ENCODE results near the gene OR4D6.
"Not testable (repeated sequence)": the region's sequence is repeated elsewhere in the genome, so short reads cannot be mapped to it uniquely, and the experiment has no call there.

Gene OR4D6

DNA sequence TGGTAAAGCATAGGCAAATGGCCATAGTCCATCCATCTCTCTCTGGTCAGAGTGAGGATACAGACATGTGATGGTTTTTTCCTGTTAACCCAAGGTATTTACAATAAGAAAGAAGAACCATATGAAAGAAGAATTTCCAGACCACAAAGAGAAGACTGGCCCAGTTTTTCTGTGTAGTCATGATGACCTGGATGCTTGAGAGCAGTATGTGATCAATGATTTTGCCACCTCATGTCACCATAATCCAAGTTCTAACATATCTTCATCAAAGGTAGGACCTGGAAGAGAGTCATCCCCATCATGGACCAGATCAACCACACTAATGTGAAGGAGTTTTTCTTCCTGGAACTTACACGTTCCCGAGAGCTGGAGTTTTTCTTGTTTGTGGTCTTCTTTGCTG is at the start of gene OR4D6:
Gene OR4D6 (plus strand): TSS at position 301 of the 400 bp plus-strand sequence. CDS start 0 bp downstream, at position 301.
- no peak for DNase-seq

DNA sequence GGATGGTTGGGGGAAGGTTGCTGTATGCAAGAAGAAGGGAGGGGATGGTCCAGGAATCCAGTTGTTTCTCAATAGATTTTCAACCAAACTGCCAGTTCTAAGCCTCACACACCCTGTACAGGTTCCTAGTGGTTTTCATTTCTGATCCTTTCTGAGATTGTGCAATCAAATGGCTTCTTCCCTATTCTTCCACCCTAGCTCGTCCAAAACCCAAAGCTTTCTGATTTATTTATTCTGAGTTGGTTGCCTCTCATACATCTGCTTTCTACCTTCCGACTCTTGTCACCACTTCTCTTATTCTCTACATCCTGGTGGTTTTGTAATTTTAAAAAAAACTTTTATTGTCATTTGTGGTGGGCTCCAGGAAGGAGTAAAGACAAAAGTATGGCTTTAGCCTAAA is 43.1 kb upstream of the OR4D6 start:
- DNase-seq: peak; percentile 35 to 56 (median 51)

DNA sequence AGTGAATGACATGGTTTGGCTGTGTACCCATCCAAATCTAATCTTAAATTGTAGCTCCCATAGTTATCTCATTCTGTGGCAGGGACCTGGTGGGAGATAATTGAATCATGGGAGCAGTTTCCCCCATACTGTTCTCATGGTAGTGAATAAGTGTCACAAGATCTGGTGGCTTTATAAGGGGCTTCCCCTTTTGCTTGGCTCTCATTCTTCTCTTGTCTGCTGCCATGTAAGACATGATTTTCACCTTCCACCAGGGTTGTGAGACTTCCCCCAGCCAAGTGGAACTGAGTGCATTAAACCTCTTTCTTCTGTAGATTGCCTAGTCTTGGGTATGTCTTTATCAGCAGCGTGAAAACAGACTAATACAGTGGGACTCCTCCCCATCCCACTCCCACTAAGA is 41.6 kb upstream of the OR4D6 start:
- DNase-seq: peak; percentile 47 to 65 (median 64)

DNA sequence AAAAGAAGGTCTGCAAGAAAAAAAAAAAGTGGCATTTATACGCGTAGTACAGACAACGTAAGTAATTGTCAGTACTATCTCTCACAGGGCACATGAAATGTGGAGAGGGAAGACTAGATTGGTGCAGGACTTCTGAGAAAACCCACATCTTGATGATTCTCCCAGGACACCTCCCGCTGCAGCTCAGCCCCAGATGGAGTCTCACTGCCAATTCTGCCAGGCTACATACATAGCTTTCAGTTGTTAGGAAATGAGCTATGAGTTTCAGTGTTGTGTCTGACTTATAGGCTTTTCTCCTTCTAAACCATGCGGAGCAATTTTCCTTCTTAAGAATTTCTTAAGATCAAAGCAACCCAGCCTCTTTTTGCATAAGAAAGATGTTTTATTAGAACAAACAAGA is 40.1 kb upstream of the OR4D6 start:
- no peak for DNase-seq

DNA sequence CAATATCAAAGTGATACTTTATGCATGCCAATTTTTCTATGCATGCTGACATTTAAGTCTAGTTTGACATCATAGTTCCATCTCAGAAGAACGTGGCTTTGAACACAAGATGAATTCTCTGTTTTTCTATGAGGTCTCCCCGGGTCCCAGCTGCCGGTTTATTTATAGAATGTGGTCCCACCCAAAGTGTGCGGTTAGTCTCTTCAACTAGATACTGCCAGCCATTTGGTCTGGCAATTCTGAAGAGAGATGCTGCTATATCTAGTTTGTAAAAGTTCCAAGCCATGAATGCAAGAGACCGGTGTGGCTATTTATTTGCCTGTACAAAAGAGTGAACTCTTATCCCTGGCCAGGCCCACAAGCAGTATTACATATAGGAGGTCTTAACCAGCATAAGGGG is 39.7 kb upstream of the OR4D6 start:
- no peak for DNase-seq

DNA sequence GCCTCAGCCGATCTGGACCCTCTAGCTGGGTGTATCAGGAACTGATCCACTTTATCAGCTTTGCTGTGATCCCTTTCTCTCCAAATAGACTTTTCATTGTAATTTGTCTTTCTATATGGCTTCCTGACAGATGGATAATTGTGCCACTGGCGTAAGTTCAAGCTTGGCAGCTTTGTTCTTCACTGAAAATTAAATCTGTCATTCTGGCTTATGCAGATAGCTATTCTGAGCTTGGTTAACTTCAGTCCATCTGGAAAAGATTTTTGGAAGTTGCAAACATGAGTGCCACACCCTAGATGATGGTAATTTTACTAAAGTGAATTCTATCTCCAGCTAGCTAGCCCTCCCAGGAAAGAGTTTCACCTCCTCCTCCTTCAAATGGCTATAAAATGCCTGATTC is 38.6 kb upstream of the OR4D6 start:
- DNase-seq: no peak

DNA sequence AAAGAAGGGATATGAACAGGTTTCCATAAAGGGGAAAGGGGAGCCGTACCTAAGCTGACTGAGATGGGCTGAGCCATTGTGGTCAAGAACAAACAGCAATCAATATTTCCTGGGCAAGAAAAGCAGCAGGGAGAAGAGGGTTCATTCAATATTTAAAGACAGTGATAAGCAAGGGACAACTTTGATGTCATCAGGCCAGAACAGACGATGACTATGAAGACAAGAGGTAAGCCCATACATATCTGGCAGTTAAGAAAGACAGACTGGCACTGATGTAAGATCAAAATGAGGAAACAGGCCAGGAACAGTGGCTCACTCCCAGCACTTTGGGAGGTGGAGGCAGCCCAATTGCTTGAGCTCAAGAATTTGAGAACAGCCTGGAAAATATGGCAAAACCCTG is 32.9 kb upstream of the OR4D6 start:
- DNase-seq: peak in 2 of 3 donors; percentile 4 to 17

DNA sequence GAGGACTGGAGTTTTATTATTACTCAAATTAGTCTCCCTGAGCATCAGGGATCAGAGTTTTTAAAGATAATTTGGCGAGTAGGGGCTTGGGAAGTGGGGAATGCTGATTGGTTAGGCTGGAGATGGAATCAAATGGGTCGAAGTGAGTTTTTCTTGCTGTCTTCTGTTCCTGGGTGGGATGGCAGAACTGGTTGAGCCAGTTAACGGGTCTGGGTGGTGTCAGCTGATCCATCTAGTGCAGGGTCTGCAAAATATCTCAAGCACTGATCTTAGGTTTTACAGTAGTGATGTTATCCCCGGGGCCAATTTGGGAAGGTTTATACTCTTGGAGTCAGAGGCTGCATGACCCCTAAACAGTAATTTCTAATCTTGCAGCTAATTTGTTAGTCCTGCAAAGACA is 31.6 kb upstream of the OR4D6 start:
- no peak for DNase-seq

DNA sequence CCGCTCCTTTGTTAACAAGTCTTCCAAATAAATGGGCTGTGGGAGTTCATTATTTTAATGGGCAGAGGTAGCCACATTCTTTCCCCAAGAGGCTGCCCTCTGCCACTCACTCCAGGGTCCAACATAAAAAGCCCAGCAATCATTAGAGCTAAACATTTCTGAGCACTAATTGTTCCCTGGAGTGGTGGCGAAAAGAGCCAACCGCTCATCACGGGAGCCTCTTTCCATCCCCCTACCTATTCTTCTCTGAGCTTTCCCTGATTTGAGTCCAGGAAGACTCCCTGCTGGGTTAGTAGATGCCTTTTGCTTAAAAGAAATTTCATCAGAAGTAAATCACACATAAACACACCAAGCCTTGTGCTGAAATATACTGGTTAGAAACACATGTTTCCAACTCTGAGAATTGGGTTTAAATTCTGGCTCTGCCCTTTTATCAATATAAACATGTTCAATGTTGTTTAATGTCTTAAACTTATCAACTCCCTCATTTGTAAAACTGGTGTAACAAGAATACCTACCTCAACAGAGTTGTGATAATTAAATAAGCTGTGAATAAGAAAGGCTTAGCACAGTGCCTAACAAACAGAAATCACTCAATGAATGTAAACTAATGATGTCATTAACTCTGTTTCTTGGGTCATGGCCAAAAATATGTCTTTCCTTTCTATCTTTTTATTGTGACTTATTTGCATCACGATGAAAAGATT is 30.2 kb upstream of the OR4D6 start, which contains the start of gene OR5A2:
Gene OR5A2 (minus strand): TSS at position 53 of the 707 bp plus-strand sequence. CDS start 3,460 bp downstream, outside the sequence.
- DNase-seq: no peak

DNA sequence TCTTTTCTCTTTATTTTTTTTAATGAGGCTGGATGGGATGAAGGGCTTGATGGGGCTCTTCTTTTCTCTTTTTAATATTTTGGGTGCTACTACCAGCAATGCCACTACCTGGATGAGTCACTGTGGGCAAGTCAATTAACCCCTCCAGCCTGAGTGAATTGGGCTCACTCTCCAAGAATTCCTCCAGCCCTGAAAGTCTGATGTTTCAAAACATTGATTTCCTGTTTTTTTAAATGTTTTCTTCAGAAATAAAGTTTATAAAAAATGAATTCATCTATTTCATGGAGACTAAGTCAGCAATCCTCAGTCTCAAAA is 29.7 kb upstream of the OR4D6 start:
- no peak for DNase-seq

DNA sequence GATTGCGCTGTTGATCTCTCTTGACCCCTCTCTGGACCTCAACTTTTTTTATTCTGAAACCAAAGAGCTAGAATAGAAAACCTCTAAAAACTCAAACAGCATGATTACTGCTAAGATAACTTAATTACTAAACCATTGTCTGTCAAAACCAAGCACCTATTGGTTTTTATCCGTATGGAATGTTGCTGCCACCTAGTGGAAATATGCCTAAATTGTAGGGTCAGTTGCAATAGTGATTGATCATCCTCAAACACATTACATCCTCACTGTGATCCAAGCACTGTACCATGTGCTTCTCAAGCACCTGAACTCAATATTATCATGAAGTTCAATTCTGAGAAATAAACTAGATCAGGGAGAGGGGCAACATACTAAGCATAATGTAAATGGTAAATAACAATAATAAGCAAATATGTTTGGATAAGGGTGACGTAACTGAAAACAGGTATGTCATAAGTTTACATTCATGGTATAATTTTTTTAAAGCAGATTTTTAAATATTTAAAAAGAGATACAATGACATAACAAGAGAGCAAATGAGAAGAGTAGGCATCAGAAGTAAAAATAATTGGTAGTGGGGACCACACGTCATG is 26.7 kb upstream of the OR4D6 start:
- peak; percentile 81 to 91 (median 87) for DNase-seq

DNA sequence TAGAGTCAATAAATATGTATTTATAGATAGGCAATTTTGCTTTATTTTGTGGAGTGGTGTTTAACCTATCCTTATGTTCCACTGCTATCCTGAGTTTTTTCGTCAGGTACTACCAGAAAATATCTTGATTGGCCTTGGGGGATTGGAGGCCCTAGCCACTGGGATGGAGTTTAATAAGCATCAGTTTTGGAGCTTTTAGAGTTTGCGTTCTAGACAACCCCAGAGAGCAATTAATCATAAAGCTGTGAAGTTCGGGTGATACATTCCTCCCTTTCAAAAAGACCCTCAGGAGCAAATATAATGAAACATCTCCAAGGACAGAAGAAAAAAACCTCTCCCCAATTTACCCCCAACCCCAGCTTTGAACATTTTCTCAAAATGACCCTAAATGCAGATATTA is 20.6 kb upstream of the OR4D6 start, which contains the start of gene OR5A1:
Gene OR5A1 (plus strand): TSS at position 301 of the 400 bp plus-strand sequence. CDS start 6,700 bp downstream, outside the sequence.
- DNase-seq: no peak

DNA sequence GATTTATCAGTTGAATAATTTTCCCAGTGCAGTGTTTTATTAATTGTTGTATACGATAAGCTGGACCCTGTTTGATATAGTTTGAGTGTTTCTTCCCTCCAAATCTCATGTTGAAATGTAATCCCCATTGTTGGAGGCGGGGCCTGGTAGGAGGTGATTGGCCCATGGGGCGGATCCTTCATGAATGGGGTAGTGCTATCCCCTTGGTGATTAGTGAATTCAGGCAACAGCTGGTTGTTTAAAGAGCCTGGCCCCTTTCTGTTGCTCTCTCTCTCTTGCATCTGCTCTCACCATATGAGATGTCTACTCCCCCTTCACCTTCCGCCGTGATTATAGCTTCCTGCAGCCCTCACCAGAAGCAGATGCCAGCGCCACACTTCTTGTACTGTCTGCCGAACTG is 19.0 kb upstream of the OR4D6 start:
- DNase-seq: no peak

DNA sequence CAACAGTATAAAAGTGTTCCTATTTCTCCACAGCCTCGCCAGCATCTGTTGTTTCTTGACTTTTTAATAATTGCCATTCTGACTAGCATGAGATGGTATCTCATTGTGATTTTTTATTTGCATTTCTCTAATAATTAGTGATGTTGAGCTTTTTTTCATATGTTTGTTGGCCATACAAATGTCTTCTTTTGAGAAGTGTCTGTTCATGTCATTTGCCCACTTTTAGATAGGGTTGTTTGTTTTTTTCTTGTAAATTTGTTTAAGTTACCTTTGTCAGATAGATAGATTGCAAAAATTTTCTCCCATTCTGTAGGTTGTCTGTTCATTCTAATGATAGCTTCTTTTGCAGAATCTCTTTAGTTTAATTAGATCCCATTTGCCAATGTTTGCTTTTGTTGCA is 11.1 kb upstream of the OR4D6 start:
- DNase-seq: not testable (repeated sequence)

DNA sequence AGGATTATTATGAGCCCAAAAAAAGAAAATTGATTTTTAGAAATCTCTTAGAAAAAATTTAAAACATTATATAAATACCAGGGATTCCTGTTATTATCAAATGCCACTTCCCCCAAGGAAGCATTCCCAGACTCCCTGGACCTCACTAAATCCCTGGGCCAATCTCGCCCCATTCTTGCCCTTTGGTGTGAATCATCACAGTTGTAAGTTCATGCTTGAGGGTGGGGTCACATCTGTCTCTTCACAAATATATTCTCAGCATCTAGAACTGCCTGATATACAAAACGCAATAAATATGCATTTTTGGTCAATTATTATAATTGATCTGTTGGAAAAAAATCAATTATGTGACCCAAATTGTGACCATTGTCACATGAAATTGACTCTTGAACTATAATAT is 8.3 kb upstream of the OR4D6 start:
- DNase-seq: no peak

DNA sequence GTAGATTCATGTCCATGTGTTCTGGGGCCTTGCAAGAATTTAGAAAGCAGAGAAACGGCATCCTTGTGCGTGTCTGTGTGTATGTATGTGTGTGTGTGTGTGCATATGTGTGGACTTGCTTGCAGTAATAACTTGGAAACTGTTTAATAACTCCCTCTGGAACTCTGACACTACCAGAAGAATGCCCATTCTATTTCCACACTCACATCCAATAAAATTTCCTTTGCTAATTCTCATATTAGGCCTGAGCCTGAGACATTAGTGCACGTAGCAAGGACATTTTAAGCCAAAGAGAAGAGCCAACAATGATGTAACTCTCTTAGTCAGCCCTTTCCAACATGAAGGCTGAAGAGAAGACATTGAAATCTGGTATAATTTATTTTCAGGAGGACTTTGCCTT is 3.2 kb downstream of the OR4D6 start:
- DNase-seq: no peak

DNA sequence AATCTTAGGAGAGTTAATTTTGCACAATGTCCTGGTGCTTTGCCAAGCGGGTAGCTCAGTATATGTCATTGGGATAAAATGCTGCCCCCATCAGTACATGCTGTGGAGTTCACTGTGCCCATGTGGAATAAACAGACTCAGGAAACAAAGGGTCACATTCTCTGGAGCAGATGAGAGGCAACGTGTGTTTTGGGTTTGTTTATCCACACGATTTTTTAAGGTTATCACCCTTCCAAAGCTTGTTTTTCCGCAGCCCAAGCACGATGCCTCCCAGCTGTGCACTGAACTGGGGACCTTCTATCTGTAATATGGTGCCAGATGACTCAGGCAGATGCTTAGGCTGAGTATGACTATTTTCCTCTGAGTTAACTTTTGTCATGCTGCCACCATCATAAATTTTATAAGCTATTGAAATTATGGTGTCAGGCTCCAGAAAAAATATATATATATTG is 6.5 kb downstream of the OR4D6 start:
- DNase-seq: no peak

DNA sequence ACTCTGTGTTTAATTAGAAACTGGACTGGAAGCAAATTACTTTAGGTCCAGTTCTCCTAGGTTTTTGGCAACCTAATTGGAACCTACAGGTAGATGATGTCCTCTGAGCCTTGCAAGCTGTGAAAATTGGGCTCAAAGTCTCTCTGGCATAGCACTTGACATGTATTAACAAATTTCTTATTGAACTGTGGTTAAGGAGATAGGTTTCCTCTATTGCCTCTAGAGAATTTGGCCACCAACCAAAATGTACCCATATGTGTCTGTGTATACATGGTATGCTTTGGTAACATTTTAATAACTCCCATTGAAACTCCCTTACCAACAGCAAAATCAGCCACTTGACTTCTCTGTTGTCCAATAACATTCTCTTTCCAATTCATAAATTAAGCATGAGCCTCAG is 16.3 kb downstream of the OR4D6 start, which contains the start of gene OR4D10:
Gene OR4D10 (plus strand): TSS at position 301 of the 400 bp plus-strand sequence. CDS start 4,115 bp downstream, outside the sequence.
- DNase-seq: no peak

DNA sequence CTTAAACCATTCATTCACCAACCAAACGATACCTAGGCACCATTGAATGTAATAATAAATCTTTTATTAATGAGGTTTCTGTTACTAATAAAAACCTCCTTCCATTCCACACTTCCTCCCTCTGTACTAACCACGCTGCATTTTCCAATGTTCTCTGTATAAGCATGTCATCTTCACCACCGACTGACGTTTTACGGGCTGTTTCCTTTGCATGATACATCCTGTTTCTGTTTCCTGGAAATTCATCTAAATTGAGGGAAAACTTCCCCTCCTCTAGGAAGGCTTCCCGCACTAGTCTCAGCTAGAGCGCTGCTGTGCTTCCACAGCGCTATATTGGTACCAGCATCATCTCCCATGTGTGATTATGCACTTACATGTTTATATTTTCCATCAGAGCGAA is 18.4 kb downstream of the OR4D6 start:
- DNase-seq: peak in 1 of 3 donors; percentile 7

DNA sequence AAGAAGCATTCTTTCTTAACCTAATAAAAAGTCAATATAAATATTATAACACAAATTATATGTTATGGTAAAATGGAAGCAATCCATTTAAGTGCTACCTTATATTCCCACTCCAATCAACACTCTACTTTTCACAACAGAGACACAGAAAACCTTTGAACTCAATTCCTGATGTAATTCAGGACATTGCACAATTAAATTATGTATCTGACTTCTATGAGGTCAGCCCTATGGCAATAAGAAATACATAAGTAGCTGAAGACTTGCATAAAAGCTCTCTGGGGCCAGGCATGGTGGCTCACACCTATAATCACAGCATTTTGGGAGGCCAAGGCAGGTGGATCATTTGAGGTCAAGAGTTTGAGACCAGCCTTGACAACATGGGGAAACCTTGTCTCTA is 23.1 kb downstream of the OR4D6 start:
- peak in 2 of 3 donors; percentile 34 to 49 for DNase-seq

DNA sequence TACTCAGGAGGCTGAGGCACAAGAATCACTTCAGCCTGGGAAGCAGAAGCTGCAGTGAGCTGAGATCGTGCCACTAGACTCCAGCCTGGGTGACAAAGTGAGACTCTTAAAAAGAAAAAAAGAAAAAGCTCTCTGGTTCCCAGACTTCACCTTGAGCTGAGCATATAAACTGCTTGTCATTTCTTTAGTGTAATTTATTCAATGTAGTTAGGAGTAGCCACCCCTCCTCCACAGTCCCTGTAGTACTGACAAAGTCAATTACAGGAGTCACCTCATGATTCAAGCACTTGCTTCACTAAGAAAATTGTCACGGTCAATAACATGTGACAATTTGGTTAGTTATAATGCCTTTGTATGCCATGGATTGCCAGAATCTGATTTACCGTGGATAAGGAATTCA is 23.6 kb downstream of the OR4D6 start:
- DNase-seq: no peak

DNA sequence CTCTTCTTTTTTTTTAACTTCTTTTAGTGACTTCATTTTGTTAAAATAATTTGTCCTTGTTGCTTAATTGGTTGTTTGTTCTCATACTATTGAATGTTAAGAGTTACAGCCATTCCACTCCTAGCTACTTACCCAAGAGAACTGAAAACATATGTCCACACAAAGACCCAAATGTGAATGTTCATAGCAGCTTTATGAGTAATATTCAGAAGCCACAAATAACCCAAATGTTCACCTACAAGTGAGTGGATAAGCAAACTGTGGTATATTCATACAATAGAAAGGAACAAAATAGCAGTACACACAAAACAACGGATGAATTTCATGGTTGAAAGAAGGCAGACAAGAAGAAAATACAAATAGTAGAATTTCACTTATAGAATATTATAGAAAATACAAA is 45.2 kb downstream of the OR4D6 start:
- no peak for DNase-seq

DNA sequence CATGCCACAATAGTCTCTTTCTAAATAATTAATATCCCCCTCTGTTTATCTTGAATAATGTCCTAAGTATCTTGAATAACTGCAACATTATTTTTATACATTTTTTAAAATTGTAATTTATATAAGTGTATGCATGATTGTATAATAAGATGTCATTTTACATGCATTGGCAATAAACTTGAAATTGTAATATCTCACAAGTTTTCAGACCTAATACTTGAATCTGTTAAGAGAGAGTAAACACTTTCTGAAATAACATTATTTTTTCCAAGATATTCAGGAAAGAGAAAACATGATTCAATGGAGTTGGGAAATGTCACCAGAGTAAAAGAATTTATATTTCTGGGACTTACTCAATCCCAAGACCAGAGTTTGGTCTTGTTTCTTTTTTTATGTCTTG is 46.5 kb downstream of the OR4D6 start, which contains the start of gene OR4D11:
Gene OR4D11 (plus strand): TSS at position 301 of the 400 bp plus-strand sequence. CDS start 0 bp downstream, at position 301.
- no peak for DNase-seq
